HepG2 (cell line): ENCODE data around the gene FAM43A. TPM values are rescaled to one million over a fixed set of nuclear protein-coding genes. Genes with fewer than 3 reads are reported as not detected.

Experiments used
- ATF7 ChIP-seq, 2 experiments: fragments of 450-650 bp in 1 of 2; sonication (generic) in 1 of 2; formaldehyde crosslinking in 1 of 2; IDR thresholded peaks; 2 replicates each; pipeline versions ENCODE4 v1.4.0 to v1.6.1; 2016 to 2020; ENCODE audit warnings: antibody characterized with exemption in 1 of 2, mild to moderate bottlenecking in 1 of 2, missing genetic modification reagents in 1 of 2
- BCL6 ChIP-seq: IDR thresholded peaks from 2 replicates; pipeline ENCODE4 v1.6.1; 2016; ENCODE audit warnings: missing genetic modification reagents, missing compliant biosample characterization
- CBX5 ChIP-seq: sonication (generic); formaldehyde crosslinking; IDR thresholded peaks from 2 replicates; pipeline ENCODE4 v1.4.0; 2020; ENCODE audit warnings: missing genetic modification reagents, borderline replicate concordance
- KLF6 ChIP-seq: IDR thresholded peaks from 2 replicates; pipeline ENCODE4 v1.8.0; 2016; ENCODE audit warnings: missing biosample characterization, missing genetic modification reagents
- MIXL1 ChIP-seq: IDR thresholded peaks from 2 replicates; pipeline ENCODE4 v1.6.1; 2016
- MLX ChIP-seq: IDR thresholded peaks from 2 replicates; pipeline ENCODE4 v1.6.1; 2016
- PATZ1 ChIP-seq: sonication (generic); formaldehyde crosslinking; IDR thresholded peaks from 2 replicates; pipeline ENCODE4 v1.4.0; 2020; ENCODE audit warnings: missing genetic modification reagents
- PHF21A ChIP-seq: sonication (generic); formaldehyde crosslinking; IDR thresholded peaks from 2 replicates; pipeline ENCODE4 v1.5.0; 2020; ENCODE audit warnings: mild to moderate bottlenecking, missing genetic modification reagents
- PRDM10 ChIP-seq: sonication (generic); formaldehyde crosslinking; IDR thresholded peaks from 2 replicates; pipeline ENCODE4 v1.4.0; 2020; ENCODE audit warnings: low read depth, missing genetic modification reagents
- RFX5 ChIP-seq: IDR thresholded peaks from 2 replicates; pipeline ENCODE4 v1.6.1; 2011; ENCODE audit warnings: low read depth, low read length, improper control_type of control experiment
- RXRA ChIP-seq: sonication (generic); formaldehyde crosslinking; IDR thresholded peaks from 2 replicates; pipeline ENCODE4 v1.5.1; 2020; ENCODE audit warnings: missing genetic modification reagents
- TGIF2 ChIP-seq: IDR thresholded peaks from 2 replicates; pipeline ENCODE4 v1.6.1; 2016; ENCODE audit warnings: control low read depth, missing compliant biosample characterization
- TP53 ChIP-seq: sonication (generic); formaldehyde crosslinking; conservative IDR thresholded peaks from 2 replicates; pipeline ENCODE4 v1.4.0; 2020; ENCODE audit warnings: missing genetic modification reagents
- ZBTB21 ChIP-seq: sonication (generic); formaldehyde crosslinking; IDR thresholded peaks from 2 replicates; pipeline ENCODE4 v1.4.0; 2020; ENCODE audit warnings: missing genetic modification reagents
- ZFY ChIP-seq: sonication (generic); formaldehyde crosslinking; IDR thresholded peaks from 2 replicates; pipeline ENCODE4 v1.4.0; 2020; ENCODE audit warnings: missing genetic modification reagents
- ZNF234 ChIP-seq: sonication (generic); formaldehyde crosslinking; conservative IDR thresholded peaks from 2 replicates; pipeline ENCODE4 v1.5.1; 2020; ENCODE audit warnings: mild to moderate bottlenecking, missing genetic modification reagents
- ZNF264 ChIP-seq: sonication (generic); formaldehyde crosslinking; IDR thresholded peaks from 2 replicates; pipeline ENCODE4 v1.4.0; 2020; ENCODE audit warnings: missing genetic modification reagents
- ZNF614 ChIP-seq: IDR thresholded peaks from 2 replicates; pipeline ENCODE4 v1.6.1; 2018; ENCODE audit warnings: missing biosample characterization, missing genetic modification reagents, inconsistent platforms, borderline replicate concordance
- ZNF772 ChIP-seq: sonication (generic); formaldehyde crosslinking; IDR thresholded peaks from 2 replicates; pipeline ENCODE4 v1.5.0; 2020; ENCODE audit warnings: mild to moderate bottlenecking, missing genetic modification reagents
- ZNF816 ChIP-seq: sonication (generic); formaldehyde crosslinking; IDR thresholded peaks from 2 replicates; pipeline ENCODE4 v1.8.0; 2022; ENCODE audit warnings: missing genetic modification reagents, mild to moderate bottlenecking, borderline replicate concordance
- ZSCAN21 ChIP-seq: sonication (generic); formaldehyde crosslinking; IDR thresholded peaks from 2 replicates; pipeline ENCODE4 v1.8.0; 2022; ENCODE audit warnings: mild to moderate bottlenecking, missing genetic modification reagents, moderate library complexity, borderline replicate concordance
- polyA plus RNA-seq, 8 experiments: library from polyadenylated mRNA; depleted of rRNA in 3 of 8; stranded (reverse) in 7 of 8; unstranded in 1 of 8; fragments of >200 nt; fragmentation: Illumina TruSeq in 4 of 8; extraction: Trizol in 4 of 8; gene quantifications; 2 replicates each; pipeline versions ENCODE4 v1.2.1 to v1.2.3, GENCODE V29; 2011 to 2016; ENCODE audit warnings: low read depth in 4 of 8, missing spikeins in 1 of 8, mixed read lengths in 1 of 8; ENCODE audit not compliant: insufficient read depth in 1 of 8
- total RNA-seq, 5 experiments: library from RNA; depleted of rRNA; stranded (reverse); fragments of >200 nt; fragmentation: Illumina TruSeq; extraction: Trizol; gene quantifications; 2 replicates each; pipeline ENCODE4 v1.2.3, GENCODE V29; 2016; ENCODE audit warnings: low read depth in 1 of 5
- TF ChIP-seq, protein P1 (sequence below): sonication (generic); formaldehyde crosslinking; IDR thresholded peaks from 2 replicates; pipeline ENCODE4 v1.5.1; 2020; ENCODE audit warnings: mild to moderate bottlenecking, missing genetic modification reagents, borderline replicate concordance

The FAM43A gene
- total and polyA plus RNA-seq, 2 of the 13 experiments (the other 11 are each of a cell fraction or from before 2014, with no cell fraction given): 0.91 to 1.8 TPM

DNA sequence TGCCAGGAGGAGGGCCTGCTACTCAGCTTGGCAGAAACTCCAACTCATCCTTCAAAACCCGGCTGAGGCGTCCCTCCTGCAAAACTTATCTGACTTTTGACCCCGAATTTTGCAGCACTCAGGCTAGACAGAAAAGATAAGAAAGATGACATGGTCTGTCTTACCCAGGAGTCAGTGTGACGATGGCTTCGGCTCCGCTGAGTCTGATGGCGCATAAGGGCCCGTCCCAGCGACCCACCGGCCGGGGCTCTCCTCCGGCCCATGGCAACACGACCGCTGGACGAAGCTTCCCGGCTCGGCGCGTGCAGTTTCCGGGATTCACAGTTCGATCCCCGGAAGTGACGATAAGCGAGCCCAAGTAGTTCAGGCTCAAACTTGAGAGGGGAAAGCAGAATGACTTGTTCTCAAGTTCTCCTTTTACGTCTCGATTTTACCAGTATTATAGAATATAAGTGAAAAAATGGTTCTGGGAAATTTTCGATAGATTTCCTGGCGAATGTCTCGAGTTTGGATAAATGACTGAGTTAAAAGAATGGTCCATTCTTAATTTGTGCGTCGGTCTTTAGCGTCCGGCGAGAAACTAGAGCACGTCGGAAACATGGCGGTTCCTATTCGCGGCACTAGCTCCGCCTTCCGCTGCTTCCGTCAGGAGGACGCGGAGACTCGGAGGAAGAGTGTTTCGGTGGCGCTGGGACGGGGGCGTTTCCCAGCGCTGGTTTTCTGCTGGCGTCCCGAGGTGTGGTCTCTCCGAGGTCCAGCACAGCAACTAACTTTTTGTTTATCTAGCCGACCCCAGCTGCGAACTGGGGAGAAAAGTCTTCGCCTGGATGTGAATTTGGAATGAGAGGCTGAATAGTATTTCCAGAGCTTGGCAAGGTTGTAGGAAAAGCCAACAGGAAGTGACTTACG lies 13.5 kb upstream of the FAM43A start, which contains the start of gene LSG1 (continued):
- TF ChIP-seq ZNF816 (CRISPR knock-in tag) (peak; percentile 92), ZNF772 (CRISPR knock-in tag) (peak; percentile 81), PRDM10 (peak; percentile 100), MIXL1 (peak; percentile 94), KLF6 (CRISPR knock-in tag) (0 out of 2 replicates have a peak, but pooled peaks have one; percentile 62), ZNF234 (CRISPR knock-in tag) (no peak), TGIF2 (CRISPR knock-in tag) (peak; percentile 81), PATZ1 (CRISPR knock-in tag) (peak; percentile 59), ZFY (CRISPR knock-in tag) (peak; percentile 66), ZNF264 (CRISPR knock-in tag) (peak; percentile 14), ZBTB21 (CRISPR knock-in tag) (peak; percentile 85), RXRA (CRISPR knock-in tag) (peak; percentile 60; the same call in 1 of the 2 replicates), PHF21A (CRISPR knock-in tag) (peak; percentile 70), RFX5 (peak; percentile 55; the same call in 1 of the 2 replicates), ATF7 (IDR thresholded peaks at IDR 0.05) (0 out of 2 replicates have a peak, but pooled peaks have one; percentile 27), ATF7 (CRISPR knock-in tag; IDR thresholded peaks at IDR 0.05) (no peak), MLX (CRISPR knock-in tag) (no peak), TP53 (CRISPR knock-in tag) (0 out of 2 replicates have a peak, but pooled peaks have one; percentile 14), BCL6 (CRISPR knock-in tag) (peak; percentile 69), ZSCAN21 (CRISPR knock-in tag) (peak; percentile 50; the same call in 1 of the 2 replicates), ZNF614 (CRISPR knock-in tag) (peak; percentile 89; the same call in 1 of the 2 replicates), CBX5 (peak; percentile 71; the same call in 1 of the 2 replicates)
- TF ChIP-seq, protein P1, sequence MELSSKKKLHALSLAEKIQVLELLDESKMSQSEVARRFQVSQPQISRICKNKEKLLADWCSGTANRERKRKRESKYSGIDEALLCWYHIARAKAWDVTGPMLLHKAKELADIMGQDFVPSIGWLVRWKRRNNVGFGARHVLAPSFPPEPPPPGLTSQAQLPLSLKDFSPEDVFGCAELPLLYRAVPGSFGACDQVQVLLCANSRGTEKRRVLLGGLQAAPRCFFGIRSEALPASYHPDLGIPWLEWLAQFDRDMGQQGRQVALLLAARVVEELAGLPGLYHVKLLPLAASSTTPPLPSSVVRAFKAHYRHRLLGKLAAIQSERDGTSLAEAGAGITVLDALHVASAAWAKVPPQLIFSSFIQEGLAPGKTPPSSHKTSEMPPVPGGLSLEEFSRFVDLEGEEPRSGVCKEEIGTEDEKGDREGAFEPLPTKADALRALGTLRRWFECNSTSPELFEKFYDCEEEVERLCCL (CRISPR knock-in tag): no peak
